K562 (cell line): ENCODE measurements around the gene STEAP2.

Experiments
- CBFB ChIP-seq: sonication (generic); formaldehyde crosslinking; IDR thresholded peaks from 2 replicates; pipeline ENCODE4 v1.4.0; 2020; ENCODE audit warnings: mild to moderate bottlenecking, missing genetic modification reagents
- CCAR2 ChIP-seq: fragments of 200-400 bp; formaldehyde crosslinking; IDR thresholded peaks from 2 replicates; pipeline ENCODE4 v1.6.1; 2017; ENCODE audit warnings: mild to moderate bottlenecking, low read depth, low read length
- CHCHD3 ChIP-seq: fragments of 250-450 bp; sonication (Bioruptor Pico); IDR thresholded peaks from 2 replicates; pipeline ENCODE4 v2.1.2; 2022; ENCODE audit warnings: mild to moderate bottlenecking
- CTCF ChIP-seq, 3 experiments: IDR thresholded peaks in 2 of 3; conservative IDR thresholded peaks in 1 of 3; 2 replicates each; pipeline ENCODE4 v1.5.1; 2011 to 2012; ENCODE audit warnings: low read length in 3 of 3, mild to moderate bottlenecking in 3 of 3, control low read depth in 2 of 3, improper control_type of control experiment in 1 of 3, inconsistent platforms in 1 of 3, low read depth in 1 of 3, mixed read lengths in 1 of 3, moderate library complexity in 1 of 3; ENCODE audit not compliant: insufficient read depth in 2 of 3
- EP300 ChIP-seq: IDR thresholded peaks from 2 replicates; pipeline ENCODE4 v1.6.1; 2012; ENCODE audit warnings: low read length, improper control_type of control experiment
- FOSL1 ChIP-seq: fragments of 200-800 bp; sonication (Bioruptor generic); conservative IDR thresholded peaks from 2 replicates; pipeline ENCODE4 v1.6.1; 2016; ENCODE audit warnings: missing genetic modification characterization, missing compliant biosample characterization
- HMG20B ChIP-seq: fragments of 250-450 bp; sonication (Bioruptor Pico); IDR thresholded peaks from 2 replicates; pipeline ENCODE4 v1.5.0; 2021; ENCODE audit warnings: mild to moderate bottlenecking
- POLR2A ChIP-seq: fragments of 450-650 bp; conservative IDR thresholded peaks from 2 replicates; pipeline ENCODE4 v1.6.1; 2016
- ZNF174 ChIP-seq: fragments of 250-450 bp; sonication (Bioruptor Pico); IDR thresholded peaks from 2 replicates; pipeline ENCODE4 v1.4.0; 2020; ENCODE audit warnings: mild to moderate bottlenecking

GRCh38 chr7:90239050-90239449 is 27.5 kb downstream of the STEAP2 start:
- TF ChIP-seq ZNF174 (no peak), FOSL1 (tag) (no peak), CBFB (CRISPR knock-in tag) (no peak), HMG20B (CRISPR knock-in tag) (no peak), CCAR2 (no peak), EP300 (peak; percentile 39; the same call in 1 of the 2 replicates), CHCHD3 (CRISPR knock-in tag) (no peak), POLR2A (no peak), CTCF (IDR thresholded peaks at IDR 0.05 in 2 of 3, conservative IDR thresholded peaks at IDR 0.05 in 1 of 3; ENCODE audit: insufficient read depth in 2 of 3, low read depth in 1 of 3, low read length in 3 of 3) (no peak)
